GM21381 (cell line): ENCODE measurements around the gene IL23R.

Experiments used
- ATAC-seq: cut with Tn5 transposase; IDR thresholded peaks from one replicate; pipeline ENCODE4 v1.9.1; 2021; ENCODE audit warnings: mild to moderate bottlenecking, moderate library complexity; ENCODE audit not compliant: unreplicated experiment

Gene IL23R

GRCh38 chr1:67294836-67295617 lies 128.8 kb downstream of the IL23R start:
- no peak for ATAC-seq

- no peak for ATAC-seq
These were observed 132.5 kb downstream of the IL23R start for GRCh38 chr1:67298762-67299161.

- no peak for ATAC-seq
These were observed 133.0 kb downstream of the IL23R start for GRCh38 chr1:67299296-67299695.

GRCh38 chr1:67300561-67300960 lies 134.3 kb downstream of the IL23R start:
- no peak for ATAC-seq

GRCh38 chr1:67304023-67304422 lies 137.8 kb downstream of the IL23R start:
- no peak for ATAC-seq

- ATAC-seq = no peak
These were observed 140.3 kb downstream of the IL23R start for GRCh38 chr1:67306547-67306946.

- ATAC-seq = peak; percentile 60
These were observed 141.2 kb downstream of the IL23R start, which contains the start of gene IL12RB2 for GRCh38 chr1:67307251-67308060. Gene IL12RB2 (plus strand): TSS chr1:67307873. CDS start chr1:67320369, 12,496 bp downstream.

- peak; percentile 29 for ATAC-seq
These were observed 141.9 kb downstream of the IL23R start for GRCh38 chr1:67308136-67308535.
